ENCODE data around the gene ZKSCAN5. TPM values are rescaled to one million over a fixed set of nuclear protein-coding genes. Genes with fewer than 3 reads are reported as not detected.

The ZKSCAN5 gene
- total and polyA plus RNA-seq, 2 experiments from 2014 or later: 4.6 to 13.4 TPM

DNA sequence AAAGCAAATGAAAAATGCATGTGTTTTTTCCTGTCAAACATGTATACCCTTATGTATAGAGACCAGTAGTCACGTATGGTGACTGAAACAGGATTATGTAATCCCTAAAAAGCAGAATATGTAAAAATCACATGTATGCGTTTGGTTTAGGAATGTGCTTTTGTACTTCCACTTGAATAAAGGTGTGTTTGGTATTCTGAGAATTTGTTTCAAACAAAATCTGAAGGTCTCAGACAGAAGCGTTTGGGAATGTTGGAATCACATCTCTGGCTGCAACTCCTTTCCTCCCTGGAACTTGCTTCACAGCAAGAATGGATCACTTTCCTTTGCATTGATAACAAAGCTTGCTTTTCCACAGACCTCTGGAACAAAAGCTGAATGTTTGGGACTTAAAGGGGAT, 71.8 kb downstream of the ZKSCAN5 start (continued):
- TF ChIP-seq POLR2AphosphoS5 (IDR thresholded peaks at IDR 0.05; ENCODE audit: low read depth) (no peak), JUNB (IDR thresholded peaks at IDR 0.05; ENCODE audit: unreplicated experiment) (no peak), STAT1 (IDR thresholded peaks at IDR 0.05; ENCODE audit: unreplicated experiment) (no peak), ZNF114 (CRISPR knock-in tag; IDR thresholded peaks at IDR 0.05) (no peak)
- TF ChIP-seq, protein P1, sequence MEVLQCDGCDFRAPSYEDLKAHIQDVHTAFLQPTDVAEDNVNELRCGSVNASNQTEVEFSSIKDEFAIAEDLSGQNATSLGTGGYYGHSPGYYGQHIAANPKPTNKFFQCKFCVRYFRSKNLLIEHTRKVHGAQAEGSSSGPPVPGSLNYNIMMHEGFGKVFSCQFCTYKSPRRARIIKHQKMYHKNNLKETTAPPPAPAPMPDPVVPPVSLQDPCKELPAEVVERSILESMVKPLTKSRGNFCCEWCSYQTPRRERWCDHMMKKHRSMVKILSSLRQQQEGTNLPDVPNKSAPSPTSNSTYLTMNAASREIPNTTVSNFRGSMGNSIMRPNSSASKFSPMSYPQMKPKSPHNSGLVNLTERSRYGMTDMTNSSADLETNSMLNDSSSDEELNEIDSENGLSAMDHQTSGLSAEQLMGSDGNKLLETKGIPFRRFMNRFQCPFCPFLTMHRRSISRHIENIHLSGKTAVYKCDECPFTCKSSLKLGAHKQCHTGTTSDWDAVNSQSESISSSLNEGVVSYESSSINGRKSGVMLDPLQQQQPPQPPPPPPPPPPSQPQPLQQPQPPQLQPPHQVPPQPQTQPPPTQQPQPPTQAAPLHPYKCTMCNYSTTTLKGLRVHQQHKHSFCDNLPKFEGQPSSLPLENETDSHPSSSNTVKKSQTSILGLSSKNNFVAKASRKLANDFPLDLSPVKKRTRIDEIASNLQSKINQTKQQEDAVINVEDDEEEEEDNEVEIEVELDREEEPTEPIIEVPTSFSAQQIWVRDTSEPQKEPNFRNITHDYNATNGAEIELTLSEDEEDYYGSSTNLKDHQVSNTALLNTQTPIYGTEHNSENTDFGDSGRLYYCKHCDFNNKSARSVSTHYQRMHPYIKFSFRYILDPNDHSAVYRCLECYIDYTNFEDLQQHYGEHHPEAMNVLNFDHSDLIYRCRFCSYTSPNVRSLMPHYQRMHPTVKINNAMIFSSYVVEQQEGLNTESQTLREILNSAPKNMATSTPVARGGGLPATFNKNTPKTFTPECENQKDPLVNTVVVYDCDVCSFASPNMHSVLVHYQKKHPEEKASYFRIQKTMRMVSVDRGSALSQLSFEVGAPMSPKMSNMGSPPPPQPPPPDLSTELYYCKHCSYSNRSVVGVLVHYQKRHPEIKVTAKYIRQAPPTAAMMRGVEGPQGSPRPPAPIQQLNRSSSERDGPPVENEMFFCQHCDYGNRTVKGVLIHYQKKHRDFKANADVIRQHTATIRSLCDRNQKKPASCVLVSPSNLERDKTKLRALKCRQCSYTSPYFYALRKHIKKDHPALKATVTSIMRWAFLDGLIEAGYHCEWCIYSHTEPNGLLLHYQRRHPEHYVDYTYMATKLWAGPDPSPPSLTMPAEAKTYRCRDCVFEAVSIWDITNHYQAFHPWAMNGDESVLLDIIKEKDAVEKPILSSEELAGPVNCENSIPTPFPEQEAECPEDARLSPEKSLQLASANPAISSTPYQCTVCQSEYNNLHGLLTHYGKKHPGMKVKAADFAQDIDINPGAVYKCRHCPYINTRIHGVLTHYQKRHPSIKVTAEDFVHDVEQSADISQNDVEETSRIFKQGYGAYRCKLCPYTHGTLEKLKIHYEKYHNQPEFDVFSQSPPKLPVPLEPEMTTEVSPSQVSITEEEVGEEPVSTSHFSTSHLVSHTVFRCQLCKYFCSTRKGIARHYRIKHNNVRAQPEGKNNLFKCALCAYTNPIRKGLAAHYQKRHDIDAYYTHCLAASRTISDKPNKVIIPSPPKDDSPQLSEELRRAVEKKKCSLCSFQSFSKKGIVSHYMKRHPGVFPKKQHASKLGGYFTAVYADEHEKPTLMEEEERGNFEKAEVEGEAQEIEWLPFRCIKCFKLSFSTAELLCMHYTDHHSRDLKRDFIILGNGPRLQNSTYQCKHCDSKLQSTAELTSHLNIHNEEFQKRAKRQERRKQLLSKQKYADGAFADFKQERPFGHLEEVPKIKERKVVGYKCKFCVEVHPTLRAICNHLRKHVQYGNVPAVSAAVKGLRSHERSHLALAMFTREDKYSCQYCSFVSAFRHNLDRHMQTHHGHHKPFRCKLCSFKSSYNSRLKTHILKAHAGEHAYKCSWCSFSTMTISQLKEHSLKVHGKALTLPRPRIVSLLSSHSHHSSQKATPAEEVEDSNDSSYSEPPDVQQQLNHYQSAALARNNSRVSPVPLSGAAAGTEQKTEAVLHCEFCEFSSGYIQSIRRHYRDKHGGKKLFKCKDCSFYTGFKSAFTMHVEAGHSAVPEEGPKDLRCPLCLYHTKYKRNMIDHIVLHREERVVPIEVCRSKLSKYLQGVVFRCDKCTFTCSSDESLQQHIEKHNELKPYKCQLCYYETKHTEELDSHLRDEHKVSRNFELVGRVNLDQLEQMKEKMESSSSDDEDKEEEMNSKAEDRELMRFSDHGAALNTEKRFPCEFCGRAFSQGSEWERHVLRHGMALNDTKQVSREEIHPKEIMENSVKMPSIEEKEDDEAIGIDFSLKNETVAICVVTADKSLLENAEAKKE (CRISPR knock-in tag; IDR thresholded peaks at IDR 0.05): no peak

DNA sequence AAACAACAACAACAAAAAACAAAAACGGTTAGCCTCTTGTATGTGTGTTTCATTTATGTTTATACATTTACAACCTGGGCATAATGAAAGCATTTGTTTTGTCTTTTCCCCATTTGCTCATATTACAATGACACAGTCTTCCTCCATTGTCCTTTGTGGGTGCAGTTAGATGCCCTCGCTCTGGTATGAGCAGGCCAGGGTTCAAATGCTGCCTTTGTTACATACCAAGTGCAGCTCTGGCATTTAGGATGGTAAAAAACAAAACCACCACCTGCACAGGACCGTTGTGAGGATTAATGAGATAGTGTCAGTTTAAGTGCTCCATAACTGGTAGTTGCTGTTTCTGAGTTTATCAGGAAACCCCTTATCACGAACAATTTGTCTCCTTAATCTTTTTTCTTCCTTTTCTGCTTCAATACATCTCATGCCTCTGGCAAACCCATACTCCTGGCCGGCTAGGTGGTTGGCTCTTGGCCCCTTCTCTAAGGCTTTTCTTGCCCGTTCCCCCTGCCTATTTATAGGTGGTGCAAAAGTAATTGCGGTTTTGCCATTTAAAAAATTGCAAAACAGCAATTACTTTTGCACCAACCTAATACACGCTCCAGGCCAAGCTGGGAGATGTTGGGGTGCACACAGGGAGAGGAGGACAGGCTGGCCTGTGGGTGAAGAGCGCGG, 75.0 kb downstream of the ZKSCAN5 start:
- peak overlapping the region; percentile 87; the same call in 2 of the 3 replicates for H3K4me3 Mint-ChIP-seq
- H3K27ac Mint-ChIP-seq: no peak overlapping the region; the same call in 1 of the 2 replicates
- no peaks in the 10 kb centered on the region for H3K9me2 ChIP-seq (ENCODE audit: insufficient read depth)
- TF ChIP-seq ZNF331 (CRISPR knock-in tag; IDR thresholded peaks at IDR 0.05; ENCODE audit: low read depth) (no peak), CREB1 (CRISPR knock-in tag; IDR thresholded peaks at IDR 0.05; ENCODE audit: low read depth) (no peak), EZH2phosphoT487 (IDR thresholded peaks at IDR 0.05; ENCODE audit: unreplicated experiment) (no peak), NANOG (IDR thresholded peaks at IDR 0.05; ENCODE audit: borderline replicate concordance) (no peak)
- TF ChIP-seq, protein P2, sequence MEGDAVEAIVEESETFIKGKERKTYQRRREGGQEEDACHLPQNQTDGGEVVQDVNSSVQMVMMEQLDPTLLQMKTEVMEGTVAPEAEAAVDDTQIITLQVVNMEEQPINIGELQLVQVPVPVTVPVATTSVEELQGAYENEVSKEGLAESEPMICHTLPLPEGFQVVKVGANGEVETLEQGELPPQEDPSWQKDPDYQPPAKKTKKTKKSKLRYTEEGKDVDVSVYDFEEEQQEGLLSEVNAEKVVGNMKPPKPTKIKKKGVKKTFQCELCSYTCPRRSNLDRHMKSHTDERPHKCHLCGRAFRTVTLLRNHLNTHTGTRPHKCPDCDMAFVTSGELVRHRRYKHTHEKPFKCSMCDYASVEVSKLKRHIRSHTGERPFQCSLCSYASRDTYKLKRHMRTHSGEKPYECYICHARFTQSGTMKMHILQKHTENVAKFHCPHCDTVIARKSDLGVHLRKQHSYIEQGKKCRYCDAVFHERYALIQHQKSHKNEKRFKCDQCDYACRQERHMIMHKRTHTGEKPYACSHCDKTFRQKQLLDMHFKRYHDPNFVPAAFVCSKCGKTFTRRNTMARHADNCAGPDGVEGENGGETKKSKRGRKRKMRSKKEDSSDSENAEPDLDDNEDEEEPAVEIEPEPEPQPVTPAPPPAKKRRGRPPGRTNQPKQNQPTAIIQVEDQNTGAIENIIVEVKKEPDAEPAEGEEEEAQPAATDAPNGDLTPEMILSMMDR (conservative IDR thresholded peaks at IDR 0.05; ENCODE audit: low read depth in 2 of 2): no peak
- TF ChIP-seq, protein P3, sequence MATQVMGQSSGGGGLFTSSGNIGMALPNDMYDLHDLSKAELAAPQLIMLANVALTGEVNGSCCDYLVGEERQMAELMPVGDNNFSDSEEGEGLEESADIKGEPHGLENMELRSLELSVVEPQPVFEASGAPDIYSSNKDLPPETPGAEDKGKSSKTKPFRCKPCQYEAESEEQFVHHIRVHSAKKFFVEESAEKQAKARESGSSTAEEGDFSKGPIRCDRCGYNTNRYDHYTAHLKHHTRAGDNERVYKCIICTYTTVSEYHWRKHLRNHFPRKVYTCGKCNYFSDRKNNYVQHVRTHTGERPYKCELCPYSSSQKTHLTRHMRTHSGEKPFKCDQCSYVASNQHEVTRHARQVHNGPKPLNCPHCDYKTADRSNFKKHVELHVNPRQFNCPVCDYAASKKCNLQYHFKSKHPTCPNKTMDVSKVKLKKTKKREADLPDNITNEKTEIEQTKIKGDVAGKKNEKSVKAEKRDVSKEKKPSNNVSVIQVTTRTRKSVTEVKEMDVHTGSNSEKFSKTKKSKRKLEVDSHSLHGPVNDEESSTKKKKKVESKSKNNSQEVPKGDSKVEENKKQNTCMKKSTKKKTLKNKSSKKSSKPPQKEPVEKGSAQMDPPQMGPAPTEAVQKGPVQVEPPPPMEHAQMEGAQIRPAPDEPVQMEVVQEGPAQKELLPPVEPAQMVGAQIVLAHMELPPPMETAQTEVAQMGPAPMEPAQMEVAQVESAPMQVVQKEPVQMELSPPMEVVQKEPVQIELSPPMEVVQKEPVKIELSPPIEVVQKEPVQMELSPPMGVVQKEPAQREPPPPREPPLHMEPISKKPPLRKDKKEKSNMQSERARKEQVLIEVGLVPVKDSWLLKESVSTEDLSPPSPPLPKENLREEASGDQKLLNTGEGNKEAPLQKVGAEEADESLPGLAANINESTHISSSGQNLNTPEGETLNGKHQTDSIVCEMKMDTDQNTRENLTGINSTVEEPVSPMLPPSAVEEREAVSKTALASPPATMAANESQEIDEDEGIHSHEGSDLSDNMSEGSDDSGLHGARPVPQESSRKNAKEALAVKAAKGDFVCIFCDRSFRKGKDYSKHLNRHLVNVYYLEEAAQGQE (IDR thresholded peaks at IDR 0.05; ENCODE audit: unreplicated experiment): no peak

More for the DNA sequence above, 75.0 kb downstream of the ZKSCAN5 start:
- Histone ChIP-seq H3K36me3 (ENCODE audit: insufficient read depth) (no peaks in the 10 kb centered on the region), H3K79me2 (replicated peaks; ENCODE audit: insufficient read depth) (no peaks in the 10 kb centered on the region), H3K27ac (ENCODE audit: low read depth) (no peak overlapping the region), H3K4me3 (peak overlapping the region; percentile 74), H3K4me2 (peak overlapping the region; percentile 94), H2AFZ (peak overlapping the region; percentile 100), H3F3A (replicated peaks; ENCODE audit: low read depth) (0 out of 2 replicates have a peak, but pooled peaks cover 17% of the 10 kb centered on the region), H3K4me1 (ENCODE audit: insufficient read depth) (peaks cover 24% of the 10 kb centered on the region), H4K20me1 (replicated peaks; ENCODE audit: insufficient read depth) (no peaks in the 10 kb centered on the region), H3K27me3 (ENCODE audit: insufficient read depth) (no peaks in the 10 kb centered on the region; the same call in 1 of the 2 replicates)
- H3K27me3 Mint-ChIP-seq (ENCODE audit: insufficient read depth, low read depth, poor library complexity): peaks cover 5% of the 10 kb centered on the region
- no peaks in the 10 kb centered on the region for H3K9me3 Mint-ChIP-seq
- H3K4me1 Mint-ChIP-seq: peaks cover 23% of the 10 kb centered on the region
- ATAC-seq (no peak), DNase-seq (ENCODE audit: low spot score) (no peak)
- H3K36me3 Mint-ChIP-seq (ENCODE audit: low read depth): no peaks in the 10 kb centered on the region
